Activated CD4-positive, alpha-beta T cell treated with anti-CD3 and anti-CD28 coated beads for 1 hour (primary cell): ENCODE data around the gene SEPHS2.
A peak's percentile ranks its signal among the peaks of the same experiment; 100 is the strongest.
"Not testable (repeated sequence)": the region's sequence is repeated elsewhere in the genome, so short reads cannot be mapped to it uniquely, and the experiment has no call there.

ENCODE experiments used
- DNase-seq: peaks from one replicate; pipeline ENCODE4 v3.0.0-alpha.2; 2020

Gene SEPHS2, protein sequence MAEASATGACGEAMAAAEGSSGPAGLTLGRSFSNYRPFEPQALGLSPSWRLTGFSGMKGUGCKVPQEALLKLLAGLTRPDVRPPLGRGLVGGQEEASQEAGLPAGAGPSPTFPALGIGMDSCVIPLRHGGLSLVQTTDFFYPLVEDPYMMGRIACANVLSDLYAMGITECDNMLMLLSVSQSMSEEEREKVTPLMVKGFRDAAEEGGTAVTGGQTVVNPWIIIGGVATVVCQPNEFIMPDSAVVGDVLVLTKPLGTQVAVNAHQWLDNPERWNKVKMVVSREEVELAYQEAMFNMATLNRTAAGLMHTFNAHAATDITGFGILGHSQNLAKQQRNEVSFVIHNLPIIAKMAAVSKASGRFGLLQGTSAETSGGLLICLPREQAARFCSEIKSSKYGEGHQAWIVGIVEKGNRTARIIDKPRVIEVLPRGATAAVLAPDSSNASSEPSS

DNA sequence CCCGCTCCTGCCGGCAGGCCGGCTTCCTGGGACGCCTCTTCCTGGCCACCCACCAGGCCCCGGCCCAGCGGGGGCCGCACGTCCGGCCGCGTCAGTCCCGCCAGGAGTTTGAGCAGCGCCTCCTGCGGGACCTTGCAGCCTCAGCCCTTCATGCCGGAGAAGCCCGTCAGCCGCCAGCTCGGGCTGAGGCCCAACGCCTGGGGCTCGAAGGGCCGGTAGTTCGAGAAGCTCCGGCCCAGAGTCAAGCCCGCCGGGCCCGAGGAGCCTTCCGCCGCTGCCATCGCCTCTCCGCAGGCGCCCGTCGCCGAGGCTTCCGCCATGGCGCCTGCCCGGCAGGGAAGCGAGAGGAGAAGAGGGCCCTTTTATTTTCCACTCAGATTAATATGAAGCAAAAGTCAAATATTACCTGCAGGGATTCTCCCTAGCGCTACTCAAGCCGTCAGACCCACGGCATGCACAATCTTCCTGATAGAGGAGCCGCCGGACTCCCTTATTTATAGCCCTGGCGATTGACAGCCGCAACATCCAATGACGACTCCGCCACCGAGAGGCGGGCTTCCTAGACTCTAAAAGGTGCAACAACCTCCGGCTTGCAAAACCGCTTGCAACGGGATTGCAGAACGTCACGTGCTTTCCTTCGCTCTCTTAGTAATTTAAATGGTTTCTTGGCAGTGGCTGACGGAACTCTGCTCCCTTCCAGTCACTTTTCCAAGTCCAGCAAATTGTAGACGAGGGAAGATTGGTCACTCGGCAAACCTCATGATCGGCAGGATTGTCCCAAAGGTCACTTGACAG is at the start of gene SEPHS2:
SEPHS2 (minus strand) TSS at position 467 of the 795 bp plus-strand sequence; CDS start at position 320, 147 bp downstream.
- peak; percentile 91 for DNase-seq

DNA sequence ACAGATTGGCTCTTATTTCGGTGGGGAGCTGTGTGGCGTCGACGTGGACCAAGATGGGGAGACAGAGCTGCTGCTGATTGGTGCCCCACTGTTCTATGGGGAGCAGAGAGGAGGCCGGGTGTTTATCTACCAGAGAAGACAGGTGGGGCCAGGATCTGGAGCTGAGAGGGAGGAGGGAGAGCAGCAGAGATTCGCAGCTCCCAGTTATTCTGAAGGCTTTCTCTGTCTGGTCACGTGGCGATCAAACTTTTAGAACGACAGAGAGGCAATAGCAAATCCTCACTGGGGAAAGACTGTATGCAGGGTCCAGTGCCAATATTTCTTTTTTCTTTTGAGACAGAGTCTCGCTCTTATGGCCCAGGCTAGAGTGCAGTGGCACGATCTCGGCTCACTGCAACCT is 49.0 kb upstream of the SEPHS2 start:
- DNase-seq: no peak

DNA sequence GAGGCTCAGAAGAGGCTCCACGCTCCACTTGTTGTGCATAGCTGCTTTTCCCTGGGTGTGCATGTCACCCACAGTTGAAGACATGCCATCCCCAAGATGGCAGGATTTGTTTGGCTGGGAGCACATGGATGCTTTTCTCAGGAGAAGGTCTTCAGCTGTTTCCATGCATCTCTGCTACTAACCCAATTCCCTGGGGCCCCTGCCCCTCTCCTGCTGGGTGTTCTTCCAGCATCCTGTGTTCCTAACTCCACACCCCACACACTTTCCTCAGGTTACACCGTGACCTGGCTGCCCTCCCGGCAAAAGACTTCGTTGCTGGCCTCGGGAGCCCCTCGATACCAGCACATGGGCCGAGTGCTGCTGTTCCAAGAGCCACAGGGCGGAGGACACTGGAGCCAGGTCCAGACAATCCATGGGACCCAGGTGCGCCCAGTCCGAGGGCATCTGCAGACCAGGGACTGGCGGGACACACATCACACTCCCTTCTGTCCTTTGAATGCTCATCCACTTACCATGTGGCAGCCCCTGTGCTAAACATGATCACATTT is 48.3 kb upstream of the SEPHS2 start:
- DNase-seq: no peak

DNA sequence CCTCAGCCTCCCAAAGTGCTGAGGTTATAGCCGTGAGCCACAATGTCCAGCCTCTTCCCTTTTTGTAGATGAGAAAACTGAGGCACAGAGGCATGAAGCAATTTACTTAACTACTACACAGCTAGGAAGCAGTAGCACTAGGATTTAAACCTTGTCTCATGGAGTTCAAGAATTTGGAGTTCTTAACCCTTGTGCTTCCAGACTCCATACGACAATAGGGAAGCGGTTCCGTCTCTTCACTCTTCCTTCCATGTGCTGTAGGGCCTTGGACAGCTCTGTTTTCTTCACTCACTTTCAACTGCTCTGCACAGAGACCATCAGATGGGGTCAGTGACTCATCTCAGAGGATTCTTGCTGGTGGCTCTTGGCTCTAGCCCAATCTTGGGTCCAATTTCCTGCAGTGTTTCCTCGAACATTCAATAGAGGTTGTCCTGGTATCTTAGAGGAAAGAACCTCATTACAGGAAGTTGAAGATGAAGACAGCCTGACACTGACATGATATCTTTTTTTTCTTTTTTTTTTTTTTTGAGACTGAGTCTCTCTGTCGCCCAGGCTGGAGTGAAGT is 46.2 kb upstream of the SEPHS2 start:
- DNase-seq: peak; percentile 21

DNA sequence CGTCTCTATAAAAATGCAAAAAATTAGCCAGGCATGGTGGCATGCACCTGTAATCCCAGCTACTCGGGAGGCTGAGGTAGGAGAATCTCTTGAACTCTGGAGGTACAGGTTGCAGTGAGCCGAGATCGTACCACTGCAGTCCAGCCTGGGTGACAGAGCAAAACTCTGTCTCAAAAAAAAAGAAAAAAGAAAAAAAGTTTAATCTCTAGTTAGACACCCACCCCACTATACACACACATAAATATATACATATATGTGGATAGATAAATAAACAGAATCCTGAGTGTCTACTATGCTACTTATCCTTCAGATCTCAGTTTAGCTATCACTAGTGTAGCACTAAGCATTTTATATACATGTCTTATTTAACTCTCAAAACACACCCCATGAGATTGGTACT is 45.6 kb upstream of the SEPHS2 start:
- DNase-seq: no peak

DNA sequence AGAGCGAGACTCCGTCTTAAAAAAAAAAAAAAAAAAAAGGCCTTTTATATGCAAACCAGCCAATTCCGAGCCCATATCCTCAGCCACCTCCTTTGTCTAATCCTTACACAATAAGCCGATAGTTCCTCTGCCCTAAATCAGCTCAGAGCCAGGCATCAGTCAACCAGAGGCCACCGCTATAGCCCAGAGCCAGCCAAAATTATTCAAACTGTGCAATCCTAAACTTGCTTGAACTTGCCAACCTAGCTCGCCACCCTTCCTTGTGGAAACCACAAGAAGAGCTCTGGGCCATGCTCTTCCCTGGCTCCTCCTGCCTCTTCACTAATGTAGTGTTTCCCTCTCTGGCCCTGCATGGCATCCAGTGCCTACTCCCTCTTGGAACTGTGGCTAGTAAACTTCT is 44.5 kb upstream of the SEPHS2 start:
- no peak for DNase-seq

DNA sequence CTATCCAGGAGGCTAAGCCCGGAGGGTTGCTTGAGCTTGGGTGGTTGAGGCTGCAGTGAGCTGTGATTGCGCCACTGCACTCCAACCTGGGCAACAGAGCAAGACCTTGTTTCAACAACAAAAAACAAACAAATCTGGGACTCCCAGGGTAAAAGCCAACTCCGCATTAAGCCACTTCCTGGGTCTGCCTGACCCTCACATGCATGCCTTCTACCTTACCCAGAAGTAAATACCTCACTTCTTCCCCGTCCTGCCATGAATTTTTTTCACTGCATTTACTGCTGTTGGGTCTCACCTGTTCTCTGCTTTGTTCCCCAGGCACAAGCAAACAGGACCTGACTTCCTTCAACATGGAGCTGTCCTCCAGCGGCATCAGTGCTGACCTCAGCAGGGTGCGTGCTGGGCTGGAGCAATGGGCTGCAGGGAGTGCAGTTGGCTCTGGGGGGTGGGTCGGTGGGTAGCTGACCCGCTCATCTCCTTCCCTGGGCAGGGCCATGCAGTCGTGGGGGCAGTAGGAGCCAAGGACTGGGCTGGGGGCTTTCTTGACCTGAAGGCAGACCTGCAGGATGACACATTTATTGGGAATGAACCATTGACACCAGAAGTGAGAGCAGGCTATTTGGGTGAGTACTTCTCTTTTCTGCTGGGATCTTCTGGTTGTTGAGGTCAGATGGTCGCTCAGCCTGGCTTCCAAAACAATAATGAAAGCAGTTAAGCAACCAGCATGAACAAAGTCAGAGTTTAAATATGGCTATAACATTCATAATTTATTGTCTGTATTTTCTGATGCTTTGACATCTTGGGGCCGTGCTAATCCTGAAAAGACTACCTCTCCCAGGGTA is 43.3 kb upstream of the SEPHS2 start:
- DNase-seq: no peak

DNA sequence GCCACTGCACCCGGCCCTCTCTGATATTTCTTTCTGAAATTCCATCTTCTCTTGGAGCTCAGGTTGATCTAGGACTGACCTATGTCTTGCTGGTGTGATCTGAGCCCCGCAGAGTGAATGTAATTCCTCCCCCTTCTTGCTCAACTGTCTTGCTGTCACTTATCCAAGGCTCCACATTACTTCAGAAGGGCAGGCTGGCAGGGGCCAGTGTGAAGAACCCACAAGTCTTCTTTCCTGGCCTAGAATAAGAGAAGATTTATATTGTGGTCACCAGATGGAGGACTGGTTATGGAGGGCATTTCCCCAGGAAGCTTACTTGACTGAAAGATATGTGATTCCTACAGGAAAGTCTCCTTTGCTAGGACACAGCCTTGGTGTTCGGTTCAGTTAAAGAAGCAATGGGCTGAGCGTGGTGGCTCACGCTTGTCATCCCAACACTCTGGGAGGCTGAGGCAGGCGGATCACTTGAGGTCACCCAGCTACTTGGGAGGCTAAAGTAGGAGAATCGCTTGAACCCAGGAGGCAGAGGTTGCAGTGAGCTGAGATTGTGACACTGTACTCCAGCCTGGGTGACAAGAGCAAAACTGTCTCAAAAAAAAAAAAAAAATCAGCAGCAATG is 40.3 kb upstream of the SEPHS2 start:
- no peak for DNase-seq

DNA sequence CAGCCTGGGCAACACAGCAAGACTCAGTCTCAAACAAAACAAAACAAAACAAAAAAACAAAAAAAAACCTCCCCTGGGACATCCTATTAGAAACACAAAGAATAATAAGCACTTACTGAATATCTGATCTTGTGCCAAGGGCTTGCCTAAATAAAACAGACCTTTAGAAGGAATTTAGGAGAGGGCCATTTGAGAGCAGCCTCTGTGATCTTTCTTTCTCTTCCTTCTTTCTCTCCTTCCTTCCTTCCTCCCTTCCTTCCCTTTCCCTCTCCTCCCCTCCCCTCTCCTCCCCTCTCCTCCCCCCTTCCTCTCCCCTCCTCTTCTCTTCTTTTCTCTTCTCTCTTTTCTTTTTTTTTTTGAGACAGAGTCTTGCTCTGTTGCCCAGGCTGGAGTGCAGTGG is 39.2 kb upstream of the SEPHS2 start:
- DNase-seq: no peak

DNA sequence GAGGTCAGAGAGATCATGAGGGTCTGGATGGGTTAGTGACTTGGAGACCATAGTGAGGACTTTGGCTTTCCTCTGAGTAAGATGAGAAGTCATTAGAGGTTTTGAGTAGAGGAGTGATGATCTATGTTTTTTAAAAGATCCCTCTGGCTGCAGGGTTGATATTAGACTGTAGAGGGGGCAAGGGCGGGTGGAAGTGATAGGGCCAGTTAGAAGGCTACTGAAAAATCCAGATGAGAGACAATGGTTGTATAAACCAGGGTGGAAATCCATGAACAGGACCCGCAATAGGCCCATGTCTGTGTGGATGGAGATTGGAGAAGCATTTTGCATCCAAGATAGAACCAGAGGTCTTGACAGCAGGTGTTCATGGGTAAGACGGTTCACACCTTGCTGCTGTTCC is 36.7 kb upstream of the SEPHS2 start:
- no peak for DNase-seq

DNA sequence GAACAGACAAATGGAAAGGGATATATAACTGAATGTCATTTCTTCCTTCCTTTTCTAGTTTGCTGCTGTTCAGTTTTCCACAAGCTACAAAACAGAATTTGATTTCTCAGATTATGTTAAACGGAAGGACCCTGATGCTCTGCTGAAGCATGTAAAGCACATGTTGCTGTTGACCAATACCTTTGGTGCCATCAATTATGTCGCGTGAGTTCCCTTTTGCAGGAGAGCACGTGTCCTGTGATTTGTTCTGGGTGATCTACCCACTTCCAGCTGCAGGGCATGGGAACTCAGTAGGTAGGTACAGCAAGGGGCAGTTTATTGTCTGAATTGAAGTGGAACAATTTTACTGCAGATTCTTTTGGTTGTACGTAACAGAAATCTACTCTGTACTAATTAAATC is 35.7 kb upstream of the SEPHS2 start:
- DNase-seq: no peak

DNA sequence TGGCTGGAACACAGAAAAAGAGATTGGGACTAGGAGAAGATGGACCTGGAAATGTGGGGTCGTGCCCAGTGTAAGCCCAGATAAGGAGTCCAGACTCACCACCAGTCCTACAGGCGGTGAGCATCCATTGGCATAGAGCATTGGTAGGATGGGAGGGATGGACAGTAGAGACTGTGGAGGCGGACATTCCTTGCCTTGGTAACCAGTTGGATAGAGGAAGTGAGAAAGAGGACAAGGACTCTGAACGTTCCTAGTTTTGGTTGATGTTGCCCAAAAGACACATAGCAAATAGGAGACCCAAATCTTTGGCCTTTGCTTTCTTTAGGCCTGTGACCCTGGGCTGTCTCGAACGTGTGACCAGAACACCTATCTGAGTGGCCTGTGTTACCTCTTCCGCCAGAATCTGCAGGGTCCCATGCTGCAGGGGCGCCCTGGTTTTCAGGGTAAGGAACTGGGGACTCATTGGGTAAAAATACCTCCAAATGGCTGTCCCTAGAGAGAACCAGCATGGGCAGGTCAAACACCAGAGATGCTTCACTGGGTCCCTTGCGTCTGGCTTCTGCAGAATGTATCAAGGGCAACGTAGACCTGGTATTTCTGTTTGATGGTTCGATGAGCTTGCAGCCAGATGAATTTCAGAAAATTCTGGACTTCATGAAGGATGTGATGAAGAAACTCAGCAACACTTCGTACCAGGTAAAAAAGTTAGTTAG is 33.2 kb upstream of the SEPHS2 start:
- DNase-seq: no peak

DNA sequence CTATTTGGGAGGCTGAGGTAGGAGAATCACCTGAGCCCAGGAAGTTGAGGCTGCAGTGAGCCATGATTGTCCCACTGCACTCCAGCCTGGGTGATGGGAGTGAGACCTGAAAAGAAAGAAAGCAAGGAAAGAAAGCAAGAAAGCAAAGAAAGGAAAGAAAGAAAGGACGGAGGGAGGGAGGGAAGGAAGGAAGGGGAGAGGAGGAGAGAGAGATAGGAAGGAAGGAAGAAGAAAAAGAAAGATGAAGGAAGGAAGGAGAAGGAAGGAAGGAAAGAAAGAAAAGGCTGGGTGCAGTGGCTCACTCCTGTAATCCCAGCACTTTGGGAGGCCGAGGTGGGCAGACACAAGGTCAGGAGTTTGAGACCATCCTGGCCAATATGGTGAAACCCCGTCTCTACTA is 32.1 kb upstream of the SEPHS2 start:
- DNase-seq: not testable (repeated sequence)

DNA sequence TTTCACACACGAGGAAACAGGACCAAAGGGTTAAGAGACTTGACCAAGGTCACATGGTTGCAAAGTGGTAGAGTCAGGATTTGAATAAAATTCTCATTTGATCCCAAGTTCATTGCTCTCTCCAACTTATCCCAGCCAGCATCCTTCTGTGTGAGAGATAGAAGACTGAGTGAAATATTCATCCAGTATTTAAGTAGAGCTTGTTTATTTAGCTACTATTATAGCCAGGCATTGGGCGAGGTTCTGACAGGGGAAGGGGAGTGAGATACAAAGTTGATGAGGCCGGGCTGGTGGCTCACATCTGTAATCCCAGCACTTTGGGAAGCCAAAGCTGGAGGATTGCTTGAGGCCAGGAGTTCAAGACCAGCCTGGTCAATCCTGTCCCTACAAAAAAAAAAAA is 31.3 kb upstream of the SEPHS2 start:
- DNase-seq: no peak

DNA sequence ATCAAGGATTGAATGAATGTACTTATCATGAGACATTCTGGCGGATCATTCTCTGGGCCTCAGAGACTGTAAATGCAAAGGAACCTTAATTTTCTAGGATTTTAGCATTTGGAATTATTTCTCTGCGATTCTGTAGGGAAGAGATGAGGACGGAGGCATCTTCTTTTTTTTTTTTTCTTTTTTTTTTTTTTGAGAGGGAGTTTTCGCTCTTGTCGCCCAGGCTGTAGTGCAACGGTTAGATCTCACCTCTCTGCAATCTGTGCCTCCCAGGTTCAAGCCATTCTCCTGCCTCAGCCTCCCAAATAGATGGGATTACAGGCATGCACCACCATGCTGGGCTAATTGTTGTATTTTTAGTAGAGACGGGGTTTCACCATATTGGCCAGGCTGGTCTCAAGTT is 29.0 kb upstream of the SEPHS2 start:
- DNase-seq: no peak

DNA sequence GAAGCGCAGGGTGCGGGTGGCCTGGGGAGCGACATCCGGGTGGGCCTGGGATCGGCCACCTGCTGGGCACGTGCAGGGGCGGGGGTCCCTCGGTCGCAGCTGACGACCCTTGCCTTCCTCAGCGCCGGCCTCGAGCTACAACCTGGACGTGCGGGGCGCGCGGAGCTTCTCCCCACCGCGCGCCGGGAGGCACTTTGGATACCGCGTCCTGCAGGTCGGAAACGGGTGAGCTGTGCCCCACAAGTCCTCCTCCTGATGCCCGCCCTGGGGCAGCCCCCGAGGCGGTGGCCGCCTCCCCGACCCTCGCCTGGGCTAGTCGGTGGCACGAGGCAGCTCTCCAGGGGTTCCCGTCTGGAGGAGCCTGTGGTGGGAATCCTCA is 28.4 kb upstream of the SEPHS2 start:
- no peak for DNase-seq

DNA sequence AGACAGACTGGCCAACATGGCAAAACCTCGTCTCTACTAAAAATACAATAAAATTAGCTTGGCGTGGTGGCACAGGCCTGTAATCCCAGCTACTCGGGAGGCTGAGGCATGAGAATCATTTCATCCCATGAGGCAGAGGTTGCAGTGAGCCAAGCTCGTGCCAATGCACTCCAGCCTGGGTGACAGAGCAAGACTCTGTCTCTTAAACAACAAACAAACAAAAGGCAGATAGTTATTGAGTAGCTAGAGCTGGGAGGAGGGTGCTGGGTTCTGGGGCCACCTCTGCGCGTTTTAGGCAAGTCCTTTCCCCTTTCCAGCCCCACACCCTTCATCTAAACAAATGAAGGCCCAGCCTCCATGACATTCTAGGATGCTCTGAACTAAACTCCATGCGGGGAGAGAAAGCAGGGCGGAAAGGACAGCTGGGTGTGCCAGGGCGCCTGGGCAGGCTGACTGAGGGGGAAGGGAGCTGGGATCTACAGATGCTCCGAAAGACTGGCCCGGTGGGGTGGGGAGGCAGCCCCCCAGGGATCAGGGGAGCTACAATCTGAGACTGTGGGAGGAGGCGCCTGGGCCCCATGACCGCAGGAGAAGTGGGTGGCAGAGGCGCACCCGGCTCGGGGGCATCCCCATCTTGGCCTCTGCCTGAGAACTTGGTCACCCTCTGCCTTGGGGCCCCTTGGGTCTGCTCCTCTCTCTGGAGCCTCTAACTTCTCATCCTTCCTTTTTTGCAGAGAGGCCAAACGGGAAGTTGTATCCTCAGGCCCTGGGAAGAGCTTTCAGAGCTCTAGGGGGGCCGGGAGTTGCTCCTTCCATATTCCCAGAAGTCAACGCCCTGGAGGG is 27.8 kb upstream of the SEPHS2 start:
- DNase-seq: peak; percentile 22

DNA sequence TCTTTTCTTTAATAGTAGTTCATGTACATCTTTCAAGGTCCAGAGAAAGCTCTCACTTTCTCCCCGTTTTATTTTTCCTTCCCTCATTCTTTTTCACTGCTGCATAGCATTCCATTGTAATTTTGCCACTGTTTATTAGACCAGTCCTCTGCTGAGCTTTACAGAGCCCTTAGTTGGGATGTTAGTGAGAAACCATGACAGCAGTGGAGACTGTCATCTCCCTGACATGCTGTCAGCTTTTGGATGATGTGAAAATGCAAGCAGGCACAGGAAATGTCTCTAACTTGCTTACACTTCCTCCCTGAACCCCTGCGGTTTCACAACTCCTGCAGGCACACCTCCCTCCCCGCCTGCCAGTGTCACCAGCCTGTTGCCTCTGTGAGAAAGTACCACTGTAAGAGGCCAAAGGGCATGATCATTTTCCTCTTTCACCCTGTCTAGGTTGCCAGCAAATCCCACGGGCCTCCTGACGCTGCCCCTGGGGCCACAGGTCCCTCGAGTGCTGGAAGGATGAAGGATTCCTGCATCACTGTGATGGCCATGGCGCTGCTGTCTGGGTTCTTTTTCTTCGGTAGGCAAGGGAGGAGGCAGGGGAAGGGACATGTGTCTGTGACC is 26.8 kb upstream of the SEPHS2 start, which contains the start of gene ITGAL:
ITGAL (plus strand) TSS at position 415 of the 615 bp plus-strand sequence; CDS start at position 511, 96 bp downstream.
- peak; percentile 64 for DNase-seq

DNA sequence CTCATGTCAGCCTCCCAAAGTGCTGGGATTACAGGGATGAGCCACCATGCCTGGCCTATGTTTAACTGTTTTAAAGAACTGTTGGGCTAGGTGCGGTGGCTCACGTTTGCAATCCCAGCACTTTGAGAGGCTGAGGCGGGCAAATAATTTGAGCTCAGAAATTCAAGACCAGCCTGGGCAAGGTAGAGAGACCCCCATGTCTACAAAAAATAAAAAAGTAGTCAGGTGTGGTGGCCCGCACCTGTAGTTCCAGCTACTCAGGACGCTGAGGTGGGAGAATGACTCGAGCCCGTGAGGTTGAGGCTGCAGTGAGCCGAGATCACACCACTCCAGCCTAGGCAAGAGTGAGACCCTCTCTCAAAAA is 24.9 kb upstream of the SEPHS2 start:
- DNase-seq: no peak

DNA sequence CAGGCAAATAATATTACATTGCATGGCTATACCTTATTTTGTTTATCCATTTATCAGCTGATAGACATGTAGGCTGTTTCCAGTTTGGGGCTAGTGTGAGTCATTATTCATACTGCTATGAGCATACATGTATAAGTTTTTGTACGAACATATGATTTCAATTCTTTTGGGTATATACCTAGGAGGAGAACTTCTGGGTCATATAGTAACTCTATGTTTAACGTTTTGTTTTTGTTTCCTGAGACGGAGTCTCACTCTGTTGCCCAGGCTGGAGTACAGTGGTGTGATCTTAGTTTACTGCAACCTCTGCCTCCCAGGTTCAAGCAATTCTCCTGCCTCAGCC is 24.5 kb upstream of the SEPHS2 start:
- no peak for DNase-seq
